Psoas muscle (tissue), 8 donors: ENCODE results near the gene CIITA. TPM values are rescaled to one million over a fixed set of nuclear protein-coding genes. Genes with fewer than 3 reads are reported as not detected.

Experiments
- ATAC-seq, 4 donors: fragments of 200-7000 bp; cut with Tn5 transposase; one replicate each; pipeline ENCODE4 v1.9.1; 2020; ENCODE audit warnings: moderate library complexity in 3 of 4, mild to moderate bottlenecking in 2 of 4
- DNase-seq, 2 donors: peaks; one replicate each; pipeline ENCODE4 v3.0.0-alpha.2; 2020
- H3K27ac ChIP-seq: fragments of 200-600 bp; one replicate; pipeline ENCODE4 v1.8.0; 2022
- H3K27me3 ChIP-seq, 3 donors: fragments of 200-600 bp in 1 of 3; one replicate each; pipeline versions ENCODE4 v1.6.1 to v1.8.0; 2013 to 2022; ENCODE audit warnings: low read length in 2 of 3, mild to moderate bottlenecking in 2 of 3, moderate library complexity in 1 of 3; ENCODE audit not compliant: insufficient read depth in 3 of 3
- H3K36me3 ChIP-seq, 2 donors: fragments of 200-600 bp in 1 of 2; one replicate each; pipeline versions ENCODE4 v1.6.1 to v1.8.0; 2013 to 2022; ENCODE audit warnings: low read depth in 1 of 2, mild to moderate bottlenecking in 1 of 2, moderate library complexity in 1 of 2; ENCODE audit not compliant: insufficient read depth in 1 of 2
- H3K4me1 ChIP-seq: fragments of 200-600 bp; one replicate; pipeline ENCODE4 v1.8.0; 2022
- H3K4me3 ChIP-seq: fragments of 200-600 bp; one replicate; pipeline ENCODE4 v1.8.0; 2022; ENCODE audit warnings: mild to moderate bottlenecking
- H3K9me3 ChIP-seq: fragments of 200-600 bp; one replicate; pipeline ENCODE4 v1.8.0; 2022
- WGBS, 3 donors: extraction: QIAGEN DNeasy Blood & Tissue Kit; methylation state at CpG; one replicate each; pipeline versions ENCODE4 v1.1.6 to v1.1.7; 2013; 5-methylcytosine and 5-hydroxymethylcytosine counted together
- intact Hi-C, 2 donors: fragments of 100-400 bp; cut with DNase I; formaldehyde crosslinking; loops; one replicate each; pipeline versions ENCODE4 v1.11.0 to v1.14.2; 2022
- polyA plus RNA-seq, 3 donors: library from polyadenylated mRNA; stranded (reverse); fragments of 200-250 nt; gene quantifications; one replicate each; pipeline ENCODE4 v1.2.3, GENCODE V29; 2013
- total RNA-seq, 4 donors: library from RNA; stranded (reverse); fragmentation: NEBNext Ultra II Directional in 2 of 4; extraction: Animal tissue kit (Norgen Biotek cat#: 25700) in 2 of 4; gene quantifications; one replicate each; pipeline versions ENCODE4 v1.2.1 to v1.2.4, GENCODE V29; 2021 to 2023
- TF ChIP-seq, protein P1 (sequence below): fragments of 200-600 bp; IDR thresholded peaks from one replicate; pipeline ENCODE4 v1.8.0; 2022; ENCODE audit warnings: antibody characterized with exemption
- donor health status: healthy with polysubstance abuse.
- donor health status: DM: no; HTN: no; CAD: no; lungs with moderate emphysema.
- donor health status: Bipolar disorder and iron deficiency.
- donor health status: healthy.
- donor health status: DM: yes; HTN: yes; CAD: no.
- donor health status: DM: no; HTN: no; CAD: no.
- donor health status: DM: no; HTN: no; CAD: no.
- donor health status: DM: yes; HTN: yes; CAD: no.

CIITA gene
- total and polyA plus RNA-seq, 7 donors, result 2.3 to 15.3 (median 4.1) TPM

- intact Hi-C loops, result no loop called here
- Histone ChIP-seq H3K27me3 (peaks cover 0 to 3% (median 0%) of the 10 kb centered on the region in 3 donors), H3K36me3 (no peaks in the 10 kb centered on the region), H3K4me3 (no peak overlapping the region), H3K9me3 (no peaks in the 10 kb centered on the region), H3K27ac (no peak overlapping the region), H3K4me1 (peaks cover 15% of the 10 kb centered on the region)
- WGBS, 3 donors, result 80 to 86% (median 85%) methylated on average over 5 of the region's 5 CpGs
- ATAC-seq, result no peak
- TF ChIP-seq, protein P1, sequence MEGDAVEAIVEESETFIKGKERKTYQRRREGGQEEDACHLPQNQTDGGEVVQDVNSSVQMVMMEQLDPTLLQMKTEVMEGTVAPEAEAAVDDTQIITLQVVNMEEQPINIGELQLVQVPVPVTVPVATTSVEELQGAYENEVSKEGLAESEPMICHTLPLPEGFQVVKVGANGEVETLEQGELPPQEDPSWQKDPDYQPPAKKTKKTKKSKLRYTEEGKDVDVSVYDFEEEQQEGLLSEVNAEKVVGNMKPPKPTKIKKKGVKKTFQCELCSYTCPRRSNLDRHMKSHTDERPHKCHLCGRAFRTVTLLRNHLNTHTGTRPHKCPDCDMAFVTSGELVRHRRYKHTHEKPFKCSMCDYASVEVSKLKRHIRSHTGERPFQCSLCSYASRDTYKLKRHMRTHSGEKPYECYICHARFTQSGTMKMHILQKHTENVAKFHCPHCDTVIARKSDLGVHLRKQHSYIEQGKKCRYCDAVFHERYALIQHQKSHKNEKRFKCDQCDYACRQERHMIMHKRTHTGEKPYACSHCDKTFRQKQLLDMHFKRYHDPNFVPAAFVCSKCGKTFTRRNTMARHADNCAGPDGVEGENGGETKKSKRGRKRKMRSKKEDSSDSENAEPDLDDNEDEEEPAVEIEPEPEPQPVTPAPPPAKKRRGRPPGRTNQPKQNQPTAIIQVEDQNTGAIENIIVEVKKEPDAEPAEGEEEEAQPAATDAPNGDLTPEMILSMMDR, result no peak
- DNase-seq, result no peak
These were observed 6.7 kb upstream of the CIITA start for GRCh38 chr16:10870137-10870776.

DNA sequence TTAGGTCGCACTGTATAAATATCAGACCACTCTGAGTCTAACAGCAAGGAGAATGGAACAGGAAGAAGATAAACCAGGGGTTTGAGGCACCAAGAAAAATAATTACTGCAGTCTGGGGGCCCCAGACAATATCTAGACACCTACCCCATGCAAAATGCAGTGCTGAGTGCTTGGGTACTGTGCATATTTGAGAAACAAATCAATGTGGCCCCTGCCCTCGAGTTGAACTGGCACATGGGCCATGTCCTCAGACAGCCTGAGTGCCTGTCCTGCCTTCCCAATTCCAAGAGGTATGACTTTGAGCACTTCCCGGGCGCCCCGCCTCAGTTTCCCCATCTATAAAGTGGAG is 6.2 kb upstream of the CIITA start:
- Histone ChIP-seq H3K36me3 (no peaks in the 10 kb centered on the region), H3K27me3 (peaks cover 0 to 4% (median 3%) of the 10 kb centered on the region in 3 donors), H3K27ac (peak overlapping the region; percentile 36), H3K4me1 (peaks cover 15% of the 10 kb centered on the region), H3K4me3 (no peak overlapping the region), H3K9me3 (no peaks in the 10 kb centered on the region)
- ATAC-seq, result no peak
- intact Hi-C loops, result no loop called here
- TF ChIP-seq, protein P1, result no peak
- DNase-seq, result no peak
- WGBS, 3 donors, result 72 to 82% (median 79%) methylated on average over 5 of the region's 5 CpGs

DNA sequence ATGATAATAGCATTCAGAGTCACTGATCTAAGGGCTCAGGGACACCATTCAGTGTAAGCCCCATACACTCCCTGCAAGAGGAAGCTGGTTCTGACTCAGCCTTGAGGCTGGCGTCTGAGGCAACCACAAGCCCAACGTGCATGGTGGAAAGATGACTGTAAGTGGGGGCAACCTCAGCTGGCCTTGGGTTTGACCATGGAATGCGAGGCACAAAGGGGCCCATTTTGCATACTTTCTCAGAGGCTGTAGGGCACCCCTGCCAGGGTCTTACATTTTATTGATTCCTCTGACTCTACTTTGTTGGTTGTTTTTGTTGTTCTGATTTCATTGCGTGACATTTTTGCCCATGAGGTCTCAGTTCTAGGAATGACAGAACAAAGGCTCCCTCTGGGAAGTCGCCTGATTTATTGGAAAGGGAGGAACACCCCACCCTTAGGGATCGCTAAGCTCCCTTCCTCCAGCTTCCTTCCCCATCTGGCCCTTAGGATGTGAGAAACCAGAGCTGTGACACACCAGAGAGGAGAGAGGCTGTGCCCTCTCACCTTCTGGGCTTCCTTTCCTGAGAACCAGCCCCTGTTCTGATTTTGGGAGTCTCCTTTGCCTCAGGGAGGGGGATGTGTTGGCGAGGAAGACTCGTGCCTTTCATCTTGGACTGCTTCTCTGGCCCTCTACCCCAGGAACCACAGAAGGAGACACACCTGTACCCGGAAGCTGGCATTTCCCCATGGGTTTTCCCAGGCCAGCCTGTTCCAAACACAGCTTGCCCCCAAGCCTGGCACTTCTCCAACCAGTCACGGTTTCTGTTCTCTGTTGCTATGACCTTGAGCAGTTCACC is 5.6 kb upstream of the CIITA start:
- DNase-seq (peak in 1 of 2 donors; percentile 36), ATAC-seq (peak in 3 of 4 donors; percentile 48 to 53 (median 48))
- no peak overlapping the region for H3K4me3 ChIP-seq
- TF ChIP-seq, protein P1, result no peak
- no peaks in the 10 kb centered on the region for H3K9me3 ChIP-seq
- peaks cover 12% of the 10 kb centered on the region for H3K4me1 ChIP-seq
- intact Hi-C loops, result no loop called here
- no peaks in the 10 kb centered on the region for H3K36me3 ChIP-seq
- peak overlapping the region; percentile 36 for H3K27ac ChIP-seq
- peaks cover 0 to 8% (median 3%) of the 10 kb centered on the region in 3 donors for H3K27me3 ChIP-seq
- 27 to 33% (median 29%) methylated on average over 10 of the region's 10 CpGs for WGBS, 3 donors

- no peaks in the 10 kb centered on the region for H3K9me3 ChIP-seq
- no peak overlapping the region for H3K4me3 ChIP-seq
- ATAC-seq (no peak), DNase-seq (no peak)
- 76 to 80% (median 80%) methylated on average over 2 of the region's 2 CpGs for WGBS, 3 donors
- peaks cover 0 to 23% (median 3%) of the 10 kb centered on the region in 3 donors for H3K27me3 ChIP-seq
- intact Hi-C loops, result loop anchor here in 1 of 2 donors (5.0 kb wide), 1 partner anchor 49 kb away; no protein-coding TSS in a partner anchor
- peaks cover 2% of the 10 kb centered on the region for H3K4me1 ChIP-seq
- H3K27ac ChIP-seq, result no peak overlapping the region
- H3K36me3 ChIP-seq, result no peaks in the 10 kb centered on the region
- TF ChIP-seq, protein P1, result no peak
These were observed 687 bp upstream of the CIITA start for GRCh38 chr16:10876315-10876714.
